WI38 (cell line): ENCODE data around the gene TMEM143.
"Not testable (repeated sequence)": the region's sequence is repeated elsewhere in the genome, so short reads cannot be mapped to it uniquely, and the experiment has no call there.

Source experiments
- H3K4me3 ChIP-seq: 2 replicates; pipeline ENCODE4 v1.5.1; 2011; ENCODE audit warnings: low read depth, mild to moderate bottlenecking, control low read depth, low read length
- TF ChIP-seq, protein P1 (sequence below): IDR thresholded peaks from 2 replicates; pipeline ENCODE4 v1.5.1; 2012; ENCODE audit warnings: low read depth, mild to moderate bottlenecking, control low read depth, low read length

The TMEM143 gene

DNA sequence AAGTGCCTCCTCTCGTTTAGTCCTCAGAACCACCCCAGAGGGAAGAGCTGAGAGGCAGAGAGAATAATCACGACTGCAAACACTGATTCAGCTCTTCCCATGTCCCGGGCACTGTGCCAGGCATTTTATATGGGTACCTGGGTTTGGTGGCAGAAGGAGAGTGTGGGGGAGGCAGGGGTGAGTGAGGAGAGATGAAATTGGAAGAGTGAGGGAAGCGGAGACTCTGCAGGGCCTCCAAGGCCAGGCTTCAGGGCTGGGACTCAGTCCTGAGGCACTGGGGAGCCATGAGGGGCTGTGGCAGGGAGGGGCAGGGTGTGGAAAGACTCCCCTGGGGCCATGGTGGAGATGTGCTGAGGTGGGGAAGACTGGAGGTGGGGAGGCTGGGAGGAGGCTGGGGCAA lies 9.2 kb upstream of the TMEM143 start:
- TF ChIP-seq, protein P1, sequence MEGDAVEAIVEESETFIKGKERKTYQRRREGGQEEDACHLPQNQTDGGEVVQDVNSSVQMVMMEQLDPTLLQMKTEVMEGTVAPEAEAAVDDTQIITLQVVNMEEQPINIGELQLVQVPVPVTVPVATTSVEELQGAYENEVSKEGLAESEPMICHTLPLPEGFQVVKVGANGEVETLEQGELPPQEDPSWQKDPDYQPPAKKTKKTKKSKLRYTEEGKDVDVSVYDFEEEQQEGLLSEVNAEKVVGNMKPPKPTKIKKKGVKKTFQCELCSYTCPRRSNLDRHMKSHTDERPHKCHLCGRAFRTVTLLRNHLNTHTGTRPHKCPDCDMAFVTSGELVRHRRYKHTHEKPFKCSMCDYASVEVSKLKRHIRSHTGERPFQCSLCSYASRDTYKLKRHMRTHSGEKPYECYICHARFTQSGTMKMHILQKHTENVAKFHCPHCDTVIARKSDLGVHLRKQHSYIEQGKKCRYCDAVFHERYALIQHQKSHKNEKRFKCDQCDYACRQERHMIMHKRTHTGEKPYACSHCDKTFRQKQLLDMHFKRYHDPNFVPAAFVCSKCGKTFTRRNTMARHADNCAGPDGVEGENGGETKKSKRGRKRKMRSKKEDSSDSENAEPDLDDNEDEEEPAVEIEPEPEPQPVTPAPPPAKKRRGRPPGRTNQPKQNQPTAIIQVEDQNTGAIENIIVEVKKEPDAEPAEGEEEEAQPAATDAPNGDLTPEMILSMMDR, result no peak
- no peak overlapping the region for H3K4me3 ChIP-seq

DNA sequence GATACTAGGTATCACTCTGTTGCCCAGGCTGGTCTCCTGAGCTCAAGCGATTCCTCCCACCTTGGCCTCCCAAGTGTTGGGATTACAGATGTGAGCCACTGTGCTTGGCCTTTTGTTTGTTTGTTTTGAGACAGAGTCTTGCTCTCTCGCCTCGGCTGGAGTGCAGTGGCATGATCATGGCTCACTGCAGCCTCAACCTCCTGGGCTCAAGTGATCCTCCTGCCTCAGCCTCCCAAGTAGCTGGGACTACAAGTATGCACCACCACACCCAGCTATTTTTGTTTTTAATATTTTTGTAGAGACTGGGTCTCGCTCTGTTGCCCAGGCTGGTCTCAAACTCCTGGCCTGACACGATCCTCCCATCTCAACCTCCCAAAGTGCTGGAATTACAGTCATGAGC lies 8.0 kb upstream of the TMEM143 start:
- H3K4me3 ChIP-seq, result not testable (repeated sequence)

DNA sequence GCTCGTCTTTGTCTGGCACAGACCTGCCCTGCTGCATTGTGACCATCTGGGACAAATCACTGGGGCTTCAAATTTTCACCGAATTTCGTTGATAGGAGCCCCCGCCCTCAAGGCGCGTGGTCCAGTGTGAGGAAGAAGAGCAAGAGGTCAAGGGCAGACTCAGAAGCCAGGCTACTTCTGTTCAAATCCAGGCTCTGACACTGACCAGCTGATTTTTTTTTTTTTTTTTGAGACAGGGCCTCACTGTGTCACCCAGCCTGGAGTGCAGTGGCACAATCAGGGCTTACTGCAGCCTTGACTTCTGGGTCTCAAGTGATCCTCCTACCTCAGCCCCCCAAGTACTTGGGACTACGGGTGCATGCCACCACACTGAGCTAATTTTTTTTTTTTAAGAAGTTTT lies 7.6 kb upstream of the TMEM143 start:
- TF ChIP-seq, protein P1, result no peak

DNA sequence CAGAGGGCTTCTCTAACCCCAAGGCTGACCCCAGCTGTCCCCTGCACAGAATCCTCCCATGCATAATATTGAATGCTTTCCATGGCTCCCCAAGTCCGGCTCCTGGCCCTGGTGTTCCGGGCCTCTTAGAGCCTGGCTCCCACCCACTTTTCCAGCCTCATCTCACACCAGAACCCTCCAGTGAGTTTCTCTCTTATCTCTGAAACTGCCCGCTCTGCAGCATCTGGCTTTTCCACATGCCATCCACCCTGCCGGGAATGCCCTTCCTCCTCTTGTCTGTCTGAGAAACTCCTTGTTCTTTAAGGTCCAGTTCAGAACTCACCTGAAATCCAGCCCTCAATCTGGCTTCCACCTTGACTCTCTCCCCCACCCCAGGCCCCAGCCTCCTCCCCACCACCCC lies 7.2 kb upstream of the TMEM143 start:
- TF ChIP-seq, protein P1, result no peak
- no peak overlapping the region for H3K4me3 ChIP-seq

More for the DNA sequence above, 7.6 kb upstream of the TMEM143 start:
- no peak overlapping the region for H3K4me3 ChIP-seq

DNA sequence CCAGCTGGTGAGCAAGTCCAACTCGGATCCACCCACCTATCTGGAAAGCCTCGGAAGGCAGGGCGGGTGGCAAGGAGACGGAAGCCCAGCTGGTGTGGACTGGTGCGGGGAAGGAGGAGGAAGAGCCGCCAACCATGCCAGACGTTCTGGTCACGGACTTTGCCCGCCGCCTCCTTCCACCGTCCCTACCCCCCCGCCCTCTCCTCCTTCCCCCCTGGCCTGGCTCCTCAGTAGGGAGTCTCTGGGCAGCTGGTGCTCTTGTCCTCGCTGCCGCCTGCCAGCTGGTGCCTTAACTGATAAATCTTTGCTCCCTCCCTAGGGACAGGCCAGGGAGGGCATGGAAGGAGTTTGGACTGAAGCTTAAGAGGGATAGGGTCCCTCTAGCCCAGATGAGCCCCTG lies 5.2 kb upstream of the TMEM143 start:
- TF ChIP-seq, protein P1, result no peak
- H3K4me3 ChIP-seq, result no peak overlapping the region

DNA sequence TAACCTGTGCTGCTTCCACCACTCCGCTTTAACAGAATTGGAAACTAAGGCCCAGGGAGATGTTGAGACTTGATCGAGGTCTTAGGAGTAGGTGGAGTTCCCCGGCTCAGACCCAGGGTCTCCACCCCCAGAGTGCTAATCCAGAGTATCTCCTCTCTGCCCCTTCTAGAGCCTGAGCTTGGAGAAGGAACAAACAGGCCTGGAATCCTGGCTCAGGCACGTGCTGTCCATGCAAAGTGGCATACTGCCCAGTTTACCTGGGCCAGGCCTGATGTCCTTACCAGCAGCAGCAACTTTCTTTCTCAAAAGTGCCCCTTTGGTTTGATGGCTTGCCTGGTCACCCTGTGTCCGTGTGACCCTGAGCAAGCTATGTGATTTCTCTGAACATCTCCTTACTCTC lies 4.1 kb upstream of the TMEM143 start:
- H3K4me3 ChIP-seq, result no peak overlapping the region
- TF ChIP-seq, protein P1, result no peak

DNA sequence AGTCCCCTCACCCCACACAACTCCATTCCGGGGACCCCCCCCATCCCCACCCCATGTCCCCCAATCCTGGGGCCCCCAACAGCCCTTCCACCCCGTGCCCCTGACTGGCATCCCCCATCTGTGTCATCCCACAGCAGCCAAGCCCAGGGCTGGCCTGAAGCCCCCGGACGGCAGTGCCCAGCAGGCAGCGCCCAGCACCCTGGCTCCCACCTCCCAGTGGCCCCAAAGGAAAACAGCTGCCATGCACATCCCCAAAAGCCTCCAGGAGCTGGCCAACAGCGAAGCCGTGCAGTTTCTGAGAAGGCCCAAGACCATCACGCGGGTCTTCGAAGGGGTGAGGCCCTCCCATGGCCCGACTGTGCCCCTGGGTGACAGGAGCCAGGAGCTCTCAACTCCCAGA lies 1.9 kb upstream of the TMEM143 start:
- no peak overlapping the region for H3K4me3 ChIP-seq
- TF ChIP-seq, protein P1, result no peak

DNA sequence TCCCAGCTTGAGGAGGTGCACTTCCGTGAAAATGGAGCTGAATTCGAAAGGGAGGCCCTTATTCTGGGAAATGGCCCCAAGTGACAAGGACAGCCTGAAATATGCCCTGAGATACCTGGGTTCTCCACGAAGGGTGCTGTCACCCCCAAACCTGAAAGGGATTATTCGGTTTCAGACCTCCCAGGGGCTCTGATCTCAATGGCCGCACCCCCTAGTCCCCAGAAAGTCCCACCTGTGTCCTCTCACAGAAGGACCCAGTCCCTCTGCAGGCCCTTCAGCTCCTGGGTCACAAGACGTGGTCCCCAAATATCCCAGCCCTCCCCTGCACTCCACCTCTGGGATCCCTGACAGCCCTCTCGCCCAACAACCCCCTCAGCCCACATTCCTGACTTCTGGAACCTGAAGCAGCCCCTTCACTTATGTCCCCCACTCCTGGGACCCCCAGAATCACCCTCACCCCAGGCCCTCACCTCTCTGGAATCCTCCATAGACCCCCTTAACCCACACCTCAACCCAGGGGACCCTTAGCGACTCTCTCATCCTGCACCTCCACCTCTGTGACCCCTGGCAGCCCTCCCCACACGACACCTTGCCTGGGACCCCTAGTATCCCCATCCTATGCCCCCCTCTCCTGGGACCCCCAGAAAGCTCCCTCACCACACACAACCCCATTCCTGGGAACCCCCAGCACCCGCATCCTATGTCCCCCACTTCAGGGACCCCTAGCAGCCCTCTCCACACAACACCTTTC lies 1.0 kb upstream of the TMEM143 start:
- H3K4me3 ChIP-seq, result no peak overlapping the region; the same call in 1 of the 2 replicates
- TF ChIP-seq, protein P1, result no peak
